B cell (primary cell): Measurements from ENCODE around the gene KRT82. TPM values are rescaled to one million over a fixed set of nuclear protein-coding genes. Genes with fewer than 3 reads are reported as not detected.

Experiments
- ATAC-seq: fragments of 200-7000 bp; cut with Tn5 transposase; one replicate; pipeline ENCODE4 v1.10.0; 2021; ENCODE audit warnings: low read depth, mild to moderate bottlenecking, moderate number of reproducible peaks, moderate library complexity
- CTCF ChIA-PET: fragments of 350-600 bp; sonication (Branson Sonifier 250); formaldehyde crosslinking; loops from one replicate; lab custom pipeline; 2021; ENCODE audit warnings: antibody characterized with exemption, inconsistent platforms; lab: Charles Lee
- POLR2A ChIA-PET: fragments of 350-600 bp; sonication (Branson Sonifier 250); formaldehyde crosslinking; loops from one replicate; lab custom pipeline; 2021; ENCODE audit warnings: antibody characterized with exemption; lab: Charles Lee
- DNase-seq: peaks from one replicate; pipeline ENCODE4 v3.0.0; 2013
- H2AFZ ChIP-seq: 2 replicates; pipeline ENCODE4 v1.6.1; 2012; ENCODE audit warnings: mild to moderate bottlenecking, low read depth, low read length; ENCODE audit not compliant: insufficient read depth, poor library complexity, severe bottlenecking
- H3K27ac ChIP-seq, 2 donors: 1 replicate in 1 of 2; 2 replicates in 1 of 2; pipeline ENCODE4 v1.5.1; 2012 to 2013; ENCODE audit warnings: low read length in 2 of 2, mild to moderate bottlenecking in 2 of 2, moderate library complexity in 1 of 2
- H3K27me3 ChIP-seq, 4 experiments: fragments of 200-600 bp in 1 of 4; sonication (generic) in 1 of 4; replicated peaks in 1 of 4; 1 replicate in 2 of 4; 2 replicates in 2 of 4; pipeline versions ENCODE4 v1.6.1 to v1.7.0; 2013 to 2016; ENCODE audit warnings: low read length in 3 of 4, mild to moderate bottlenecking in 2 of 4, mixed read lengths in 1 of 4, moderate library complexity in 1 of 4; ENCODE audit not compliant: insufficient read depth in 4 of 4, control insufficient read depth in 3 of 4; ENCODE audit errors: control extremely low read depth in 1 of 4
- H3K36me3 ChIP-seq, 2 experiments: replicated peaks in 1 of 2; 1 replicate in 1 of 2; 2 replicates in 1 of 2; pipeline versions ENCODE4 v1.6.1 to v1.7.1; 2013; ENCODE audit warnings: low read length in 1 of 2; ENCODE audit not compliant: insufficient read depth in 2 of 2, control insufficient read depth in 1 of 2; ENCODE audit errors: control extremely low read depth in 1 of 2, extremely low read depth in 1 of 2
- H3K4me1 ChIP-seq, 2 donors: fragments of 200-600 bp in 1 of 2; sonication (generic) in 1 of 2; 1 replicate in 1 of 2; 2 replicates in 1 of 2; pipeline versions ENCODE4 v1.5.1 to v1.6.1; 2013 to 2017; ENCODE audit warnings: low read length in 2 of 2; ENCODE audit not compliant: control insufficient read depth in 2 of 2, insufficient read depth in 2 of 2
- H3K4me2 ChIP-seq: replicated peaks from 2 replicates; pipeline ENCODE3; 2012; ENCODE audit warnings: mild to moderate bottlenecking, low read depth, low read length; ENCODE audit not compliant: poor library complexity, severe bottlenecking
- H3K4me3 ChIP-seq, 5 experiments: fragments of 200-600 bp in 1 of 5; sonication (generic) in 1 of 5; 1 replicate in 3 of 5; 2 replicates in 2 of 5; pipeline versions ENCODE4 v1.5.1 to v1.7.0; 2011 to 2016; ENCODE audit warnings: low read length in 4 of 5, mild to moderate bottlenecking in 4 of 5, low read depth in 2 of 5, control low read depth in 1 of 5, moderate library complexity in 1 of 5; ENCODE audit not compliant: insufficient read depth in 1 of 5; ENCODE audit errors: control extremely low read depth in 1 of 5, extremely low read depth in 1 of 5
- H3K79me2 ChIP-seq: fragments of 200-600 bp; sonication (generic); one replicate; pipeline ENCODE4 v1.6.0; 2016; ENCODE audit warnings: low read length; ENCODE audit not compliant: control insufficient read depth, insufficient read depth
- H3K9ac ChIP-seq: fragments of 200-600 bp; sonication (generic); 2 replicates; pipeline ENCODE4 v1.6.1; 2017; ENCODE audit warnings: mild to moderate bottlenecking, low read length, moderate library complexity
- H3K9me3 ChIP-seq, 3 donors: one replicate each; pipeline versions ENCODE4 v1.6.1 to v1.7.1; 2013; ENCODE audit warnings: low read length in 2 of 3; ENCODE audit not compliant: control insufficient read depth in 2 of 3, insufficient read depth in 1 of 3; ENCODE audit errors: control extremely low read depth in 1 of 3
- H4K20me1 ChIP-seq: 2 replicates; pipeline ENCODE4 v1.6.0; 2012; ENCODE audit warnings: mild to moderate bottlenecking, low read length; ENCODE audit not compliant: insufficient read depth, control insufficient read depth, poor library complexity, severe bottlenecking
- H3K27ac Mint-ChIP-seq: one replicate; pipeline ENCODE4 v1.8.0; 2021; ENCODE audit warnings: mixed read lengths
- H3K27me3 Mint-ChIP-seq: one replicate; pipeline ENCODE4 v1.8.0; 2021; ENCODE audit warnings: mixed read lengths
- H3K4me1 Mint-ChIP-seq: one replicate; pipeline ENCODE4 v1.8.0; 2021; ENCODE audit warnings: mixed read lengths
- H3K4me3 Mint-ChIP-seq: one replicate; pipeline ENCODE4 v1.8.0; 2021; ENCODE audit warnings: mixed read lengths
- H3K9me3 Mint-ChIP-seq: one replicate; pipeline ENCODE4 v1.8.0; 2022; ENCODE audit warnings: mixed read lengths; ENCODE audit not compliant: insufficient read depth
- EZH2 ChIP-seq: IDR thresholded peaks from 2 replicates; pipeline ENCODE4 v1.6.1; 2012; ENCODE audit warnings: borderline replicate concordance, low read depth, mild to moderate bottlenecking, moderate library complexity, low read length; ENCODE audit not compliant: insufficient read depth, poor library complexity, severe bottlenecking
- WGBS: methylation state at CpG from one replicate; pipeline ENCODE4 v1.1.5; 2013; ENCODE audit warnings: missing lambda C conversion rate; ENCODE audit not compliant: insufficient coverage; 5-methylcytosine and 5-hydroxymethylcytosine counted together
- intact Hi-C: fragments of 100-400 bp; cut with micrococcal nuclease; formaldehyde crosslinking; loops from one replicate; pipeline ENCODE4 v1.10.0; 2022
- polyA plus RNA-seq: library from polyadenylated mRNA; depleted of rRNA; stranded (reverse); fragments of >200 nt; gene quantifications from 2 replicates; pipeline ENCODE4 v1.2.3, GENCODE V29; 2012
- total RNA-seq, 2 donors: library from RNA; stranded (reverse); fragments of 120-200 nt in 1 of 2; gene quantifications; 1 replicate in 1 of 2; 2 replicates in 1 of 2; pipeline versions ENCODE4 v1.2.3 to v1.2.4, GENCODE V29; 2013 to 2022
- TF ChIP-seq, protein P1 (sequence below): fragments of 200-600 bp; IDR thresholded peaks from one replicate; pipeline ENCODE4 v1.8.0; 2022; ENCODE audit warnings: antibody characterized with exemption, mild to moderate bottlenecking

KRT82 gene
- total and polyA plus RNA-seq, 2 donors (not counting 1 experiment from before 2014, with no cell fraction given) = not detected

GRCh38 chr12:52353766-52354165 is 52.4 kb downstream of the KRT82 start:
- H3K27me3 Mint-ChIP-seq = peaks cover 18% of the 10 kb centered on the region
- DNase-seq (no peak), ATAC-seq (no peak)
- H3K9me3 Mint-ChIP-seq = no peaks in the 10 kb centered on the region
- Histone ChIP-seq H2AFZ (no peak overlapping the region), H3K4me1 (peaks cover 10 to 12% of the 10 kb centered on the region in 2 donors), H3K36me3 (no peaks in the 10 kb centered on the region), H3K79me2 (no peaks in the 10 kb centered on the region), H4K20me1 (no peaks in the 10 kb centered on the region), H3K4me2 (no peak overlapping the region), H3K9ac (no peak overlapping the region), H3K27me3 (peaks cover 0 to 9% (median 3%) of the 10 kb centered on the region in 4 experiments), H3K27ac (no peak overlapping the region), H3K9me3 (no peaks in the 10 kb centered on the region), H3K4me3 (no peak overlapping the region)
- 90% methylated on average over 1 of the region's 3 CpGs for WGBS
- intact Hi-C loops = no loop called here
- CTCF ChIA-PET = no interaction called here
- no peak overlapping the region for H3K4me3 Mint-ChIP-seq
- H3K4me1 Mint-ChIP-seq = peaks cover 20% of the 10 kb centered on the region
- POLR2A ChIA-PET = no interaction called here
- no peak overlapping the region for H3K27ac Mint-ChIP-seq
- TF ChIP-seq EZH2 = no peak
- TF ChIP-seq, protein P1, sequence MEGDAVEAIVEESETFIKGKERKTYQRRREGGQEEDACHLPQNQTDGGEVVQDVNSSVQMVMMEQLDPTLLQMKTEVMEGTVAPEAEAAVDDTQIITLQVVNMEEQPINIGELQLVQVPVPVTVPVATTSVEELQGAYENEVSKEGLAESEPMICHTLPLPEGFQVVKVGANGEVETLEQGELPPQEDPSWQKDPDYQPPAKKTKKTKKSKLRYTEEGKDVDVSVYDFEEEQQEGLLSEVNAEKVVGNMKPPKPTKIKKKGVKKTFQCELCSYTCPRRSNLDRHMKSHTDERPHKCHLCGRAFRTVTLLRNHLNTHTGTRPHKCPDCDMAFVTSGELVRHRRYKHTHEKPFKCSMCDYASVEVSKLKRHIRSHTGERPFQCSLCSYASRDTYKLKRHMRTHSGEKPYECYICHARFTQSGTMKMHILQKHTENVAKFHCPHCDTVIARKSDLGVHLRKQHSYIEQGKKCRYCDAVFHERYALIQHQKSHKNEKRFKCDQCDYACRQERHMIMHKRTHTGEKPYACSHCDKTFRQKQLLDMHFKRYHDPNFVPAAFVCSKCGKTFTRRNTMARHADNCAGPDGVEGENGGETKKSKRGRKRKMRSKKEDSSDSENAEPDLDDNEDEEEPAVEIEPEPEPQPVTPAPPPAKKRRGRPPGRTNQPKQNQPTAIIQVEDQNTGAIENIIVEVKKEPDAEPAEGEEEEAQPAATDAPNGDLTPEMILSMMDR = no peak

GRCh38 chr12:52352951-52353350 is 53.2 kb downstream of the KRT82 start:
- H3K79me2 ChIP-seq = no peaks in the 10 kb centered on the region
- no peak overlapping the region for H3K9ac ChIP-seq
- TF ChIP-seq, protein P1 = no peak
- no peak for TF ChIP-seq EZH2
- no peaks in the 10 kb centered on the region for H4K20me1 ChIP-seq
- Mint-ChIP-seq H3K4me1 (peaks cover 12% of the 10 kb centered on the region), H3K9me3 (no peaks in the 10 kb centered on the region), H3K4me3 (no peak overlapping the region), H3K27ac (no peak overlapping the region), H3K27me3 (peaks cover 21% of the 10 kb centered on the region)
- H3K4me2 ChIP-seq = no peak overlapping the region
- DNase-seq (no peak), ATAC-seq (no peak)
- no peak overlapping the region for H2AFZ ChIP-seq
- no peaks in the 10 kb centered on the region for H3K36me3 ChIP-seq
- intact Hi-C loops = no loop called here
- H3K4me3 ChIP-seq = no peak overlapping the region
- ChIA-PET CTCF (no interaction called here), POLR2A (no interaction called here)
- no CpG with 5 or more reads among the region's 2 CpGs for whole genome bisulfite sequencing
- H3K27ac ChIP-seq = no peak overlapping the region
- peaks cover 2 to 4% of the 10 kb centered on the region in 2 donors for H3K4me1 ChIP-seq
- H3K9me3 ChIP-seq = no peaks in the 10 kb centered on the region
- H3K27me3 ChIP-seq = peaks cover 0 to 9% (median 3%) of the 10 kb centered on the region in 4 experiments
